Keratinocyte (primary cell): ENCODE measurements around the gene CD3G. TPM values are rescaled to one million over a fixed set of nuclear protein-coding genes. Genes with fewer than 3 reads are reported as not detected.
A peak's percentile ranks its signal among the peaks of the same experiment; 100 is the strongest.

Source experiments
- DNase-seq: peaks from one replicate; pipeline ENCODE4 v3.0.0-alpha.2; 2011; ENCODE audit warnings: low read depth, missing footprints, low spot score
- FAIRE-seq: peaks from 2 replicates; lab custom pipeline; 2011; peaks lifted over from hg19 to GRCh38; lab: Jason Lieb, UNC
- H2AFZ ChIP-seq: 2 replicates; pipeline ENCODE4 v1.6.0; 2012; ENCODE audit warnings: low read length, control low read depth, inconsistent platforms; ENCODE audit not compliant: control insufficient read depth
- H3K27ac ChIP-seq: 2 replicates; pipeline ENCODE4 v1.5.1; 2011; ENCODE audit warnings: low read length; ENCODE audit not compliant: control insufficient read depth, insufficient read depth
- H3K27me3 ChIP-seq: 3 replicates; pipeline ENCODE4 v1.6.0; 2011; ENCODE audit warnings: low read length; ENCODE audit not compliant: control insufficient read depth, insufficient read depth; ENCODE audit errors: extremely low read depth
- H3K36me3 ChIP-seq, 2 experiments: 2 replicates in 1 of 2; 3 replicates in 1 of 2; pipeline ENCODE4 v1.5.1; 2011; ENCODE audit warnings: low read length in 2 of 2, mild to moderate bottlenecking in 1 of 2; ENCODE audit not compliant: control insufficient read depth in 2 of 2, insufficient read depth in 2 of 2; ENCODE audit errors: extremely low read depth in 1 of 2
- H3K4me1 ChIP-seq: 3 replicates; pipeline ENCODE4 v1.5.1; 2011; ENCODE audit warnings: low read length; ENCODE audit not compliant: control insufficient read depth, insufficient read depth; ENCODE audit errors: extremely low read depth
- H3K4me2 ChIP-seq: 3 replicates; pipeline ENCODE4 v1.6.0; 2011; ENCODE audit warnings: low read depth, low read length; ENCODE audit not compliant: control insufficient read depth, insufficient read depth; ENCODE audit errors: extremely low read depth
- H3K4me3 ChIP-seq, 3 experiments: fragments of 200-600 bp in 1 of 3; sonication (generic) in 1 of 3; 2 replicates in 2 of 3; 3 replicates in 1 of 3; pipeline ENCODE4 v1.5.1; 2011 to 2016; ENCODE audit warnings: low read length in 3 of 3, mild to moderate bottlenecking in 3 of 3, control low read depth in 2 of 3, inconsistent platforms in 1 of 3, low read depth in 1 of 3, mixed read lengths in 1 of 3, mixed run types in 1 of 3, moderate library complexity in 1 of 3; ENCODE audit not compliant: control insufficient read depth in 2 of 3, insufficient read depth in 2 of 3; ENCODE audit errors: extremely low read depth in 1 of 3
- H3K79me2 ChIP-seq: 2 replicates; pipeline ENCODE4 v1.6.0; 2012; ENCODE audit warnings: low read length; ENCODE audit not compliant: control insufficient read depth, insufficient read depth
- H3K9ac ChIP-seq: 3 replicates; pipeline ENCODE4 v1.6.0; 2011; ENCODE audit warnings: low read length; ENCODE audit not compliant: control insufficient read depth, insufficient read depth; ENCODE audit errors: extremely low read depth
- H3K9me1 ChIP-seq: 3 replicates; pipeline ENCODE4 v1.6.0; 2011; ENCODE audit warnings: low read length; ENCODE audit not compliant: control insufficient read depth, insufficient read depth; ENCODE audit errors: extremely low read depth
- H3K9me3 ChIP-seq: 2 replicates; pipeline ENCODE4 v1.5.1; 2012; ENCODE audit warnings: low read depth, low read length; ENCODE audit not compliant: control insufficient read depth
- H4K20me1 ChIP-seq: 3 replicates; pipeline ENCODE4 v1.6.0; 2011; ENCODE audit warnings: low read length; ENCODE audit not compliant: control insufficient read depth, insufficient read depth; ENCODE audit errors: extremely low read depth
- EZH2 ChIP-seq: IDR thresholded peaks from one replicate; pipeline ENCODE4 v1.6.1; 2012; ENCODE audit warnings: inconsistent platforms, mild to moderate bottlenecking, low read length, moderate library complexity
- dilution Hi-C: fragments of 300-500 bp; cut with MboI; formaldehyde crosslinking; loops from one replicate; pipeline ENCODE4 v1.7.0; 2020; ENCODE audit warnings: low sequenced_read_pairs; ENCODE audit not compliant: extremely low pct_ligation_motif_present
- polyA plus RNA-seq, 5 experiments: library from polyadenylated mRNA; depleted of rRNA in 3 of 5; stranded (reverse) in 3 of 5; stranded (forward) in 1 of 5; unstranded in 1 of 5; fragments of >200 nt; gene quantifications; 1 replicate in 1 of 5; 2 replicates in 3 of 5; 3 replicates in 1 of 5; pipeline versions ENCODE4 v1.2.1 to v1.2.3, GENCODE V29; 2011 to 2012; ENCODE audit warnings: missing spikeins in 2 of 5, low read depth in 1 of 5, low replicate concordance in 1 of 5
- TF ChIP-seq, protein P1 (sequence below), 3 experiments: IDR thresholded peaks in 1 of 3; conservative IDR thresholded peaks in 1 of 3; optimal IDR thresholded peaks in 1 of 3; 2 replicates in 2 of 3; 3 replicates in 1 of 3; pipeline versions ENCODE3 to v1.5.1; 2011; ENCODE audit warnings: low read length in 3 of 3, mild to moderate bottlenecking in 3 of 3, moderate library complexity in 2 of 3, control low read depth in 1 of 3, inconsistent platforms in 1 of 3; ENCODE audit not compliant: insufficient read depth in 2 of 3; ENCODE audit errors: extremely low read depth in 1 of 3

CD3G gene
- polyA plus RNA-seq, 1 donor (not counting 4 experiments of a cell fraction or from before 2014, with no cell fraction given) = not detected

- Histone ChIP-seq H3K27me3 (no peaks in the 10 kb centered on the region), H3K27ac (no peak overlapping the region), H3K36me3 (no peaks in the 10 kb centered on the region), H3K79me2 (peaks cover 35% of the 10 kb centered on the region), H3K9ac (no peak overlapping the region), H3K4me3 (no peak overlapping the region), H2AFZ (no peak overlapping the region), H3K4me1 (peaks cover 10% of the 10 kb centered on the region), H3K9me1 (no peaks in the 10 kb centered on the region), H3K4me2 (no peak overlapping the region), H3K9me3 (no peaks in the 10 kb centered on the region), H4K20me1 (no peaks in the 10 kb centered on the region)
- FAIRE-seq (no peak), DNase-seq (no peak)
- no peak for TF ChIP-seq EZH2
- TF ChIP-seq, protein P1, sequence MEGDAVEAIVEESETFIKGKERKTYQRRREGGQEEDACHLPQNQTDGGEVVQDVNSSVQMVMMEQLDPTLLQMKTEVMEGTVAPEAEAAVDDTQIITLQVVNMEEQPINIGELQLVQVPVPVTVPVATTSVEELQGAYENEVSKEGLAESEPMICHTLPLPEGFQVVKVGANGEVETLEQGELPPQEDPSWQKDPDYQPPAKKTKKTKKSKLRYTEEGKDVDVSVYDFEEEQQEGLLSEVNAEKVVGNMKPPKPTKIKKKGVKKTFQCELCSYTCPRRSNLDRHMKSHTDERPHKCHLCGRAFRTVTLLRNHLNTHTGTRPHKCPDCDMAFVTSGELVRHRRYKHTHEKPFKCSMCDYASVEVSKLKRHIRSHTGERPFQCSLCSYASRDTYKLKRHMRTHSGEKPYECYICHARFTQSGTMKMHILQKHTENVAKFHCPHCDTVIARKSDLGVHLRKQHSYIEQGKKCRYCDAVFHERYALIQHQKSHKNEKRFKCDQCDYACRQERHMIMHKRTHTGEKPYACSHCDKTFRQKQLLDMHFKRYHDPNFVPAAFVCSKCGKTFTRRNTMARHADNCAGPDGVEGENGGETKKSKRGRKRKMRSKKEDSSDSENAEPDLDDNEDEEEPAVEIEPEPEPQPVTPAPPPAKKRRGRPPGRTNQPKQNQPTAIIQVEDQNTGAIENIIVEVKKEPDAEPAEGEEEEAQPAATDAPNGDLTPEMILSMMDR (optimal IDR thresholded peaks at IDR 0.05 in 1 of 3, IDR thresholded peaks at IDR 0.05 in 1 of 3, conservative IDR thresholded peaks at IDR 0.05 in 1 of 3; ENCODE audit: extremely low read depth in 1 of 3, insufficient read depth in 2 of 3, low read length in 3 of 3) = no peak
- dilution Hi-C loops = no loop called here
Measured at GRCh38 chr11:118358071-118358470, 13.9 kb downstream of the CD3G start.

DNA sequence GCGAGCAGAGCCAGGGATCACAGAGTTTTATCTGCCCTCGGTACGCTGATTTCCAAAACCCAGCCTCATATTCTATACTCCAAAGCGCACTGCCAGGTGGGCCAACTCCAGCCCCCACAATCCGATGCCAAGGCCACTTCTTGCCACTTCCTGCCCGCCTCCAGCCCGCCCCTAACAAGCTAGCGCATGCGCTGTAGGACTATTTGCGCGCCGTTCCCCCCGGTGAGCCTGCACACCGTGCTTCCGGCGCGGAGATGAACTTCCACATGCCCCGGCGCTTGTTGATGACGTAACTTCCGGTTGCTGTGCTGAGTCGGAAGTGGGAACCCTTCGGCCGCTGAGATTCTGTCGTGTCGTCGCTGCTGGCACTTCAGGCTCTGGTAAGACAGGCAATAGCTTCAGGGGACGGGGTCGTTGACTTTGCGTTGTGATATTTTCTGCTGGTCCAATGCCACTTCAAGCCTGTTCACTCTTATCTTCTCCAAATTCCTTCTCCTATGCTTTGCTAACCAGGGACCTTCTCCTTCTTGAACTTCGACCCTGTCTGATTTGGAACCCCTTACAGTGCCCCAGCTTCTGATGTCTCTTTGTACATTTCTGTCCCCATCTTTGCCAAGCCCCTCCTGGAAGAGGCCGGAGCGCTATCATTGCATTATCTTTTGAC is 15.3 kb downstream of the CD3G start, which contains the start of gene UBE4A:
Gene UBE4A, plus strand, starts transcription at position 306 of the 664 bp plus-strand sequence. CDS start 5,481 bp downstream, outside the sequence.
- H3K4me1 ChIP-seq = peaks cover 10% of the 10 kb centered on the region
- dilution Hi-C loops = no loop called here
- no peaks in the 10 kb centered on the region for H3K9me3 ChIP-seq
- H3K4me3 ChIP-seq = peak within 1 kb of the TSS; percentile 86 to 99 (median 95)
- H3K36me3 ChIP-seq = peaks cover 0 to 6% of the 10 kb centered on the region in 2 experiments
- H3K9ac ChIP-seq = peak within 1 kb of the TSS; percentile 87
- FAIRE-seq (peak; percentile 91), DNase-seq (peak; percentile 71)
- H3K4me2 ChIP-seq = peak within 1 kb of the TSS; percentile 100
- H3K27ac ChIP-seq = peak within 1 kb of the TSS; percentile 90
- no peaks in the 10 kb centered on the region for H4K20me1 ChIP-seq
- no peaks in the 10 kb centered on the region for H3K9me1 ChIP-seq
- no peaks in the 10 kb centered on the region for H3K27me3 ChIP-seq
- TF ChIP-seq, protein P1 (optimal IDR thresholded peaks at IDR 0.05 in 1 of 3, IDR thresholded peaks at IDR 0.05 in 1 of 3, conservative IDR thresholded peaks at IDR 0.05 in 1 of 3; ENCODE audit: extremely low read depth in 1 of 3, insufficient read depth in 2 of 3, low read length in 3 of 3) = no peak
- TF ChIP-seq EZH2 = no peak
- peak within 1 kb of the TSS; percentile 99 for H2AFZ ChIP-seq
- H3K79me2 ChIP-seq = peaks cover 43% of the 10 kb centered on the region
